ENCODE results near the gene APBA2.

Gene APBA2

DNA sequence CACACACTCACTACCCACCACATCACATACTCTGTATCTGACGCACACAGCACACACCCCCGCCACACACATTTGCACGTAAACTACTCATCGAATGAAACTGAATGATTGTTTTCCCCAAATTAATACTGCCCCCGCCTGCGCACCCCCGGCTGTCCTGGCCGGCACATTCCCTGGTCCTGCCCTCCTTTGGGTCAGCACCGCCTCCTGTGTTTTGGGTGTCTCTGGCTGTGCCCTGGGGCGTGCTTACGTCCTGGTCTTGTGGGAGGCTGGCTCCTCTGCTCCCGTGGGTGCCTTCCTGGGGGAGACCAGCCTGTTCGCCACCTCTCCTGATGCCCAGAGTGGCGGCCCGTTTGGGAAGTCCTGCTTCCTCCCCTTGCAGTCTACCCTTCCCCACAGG, 30.2 kb downstream of the APBA2 start:
- TF ChIP-seq CTCF (IDR thresholded peaks at IDR 0.05; ENCODE audit: unreplicated experiment in 3 of 3) = no peak
- H3K4me1 Mint-ChIP-seq = peaks cover 4% of the 10 kb centered on the region
- no peaks in the 10 kb centered on the region for H3K9me3 Mint-ChIP-seq
- no peaks in the 10 kb centered on the region for H3K36me3 Mint-ChIP-seq (ENCODE audit: low read depth)
- H3K4me3 Mint-ChIP-seq = no peak overlapping the region
- H3K27me3 Mint-ChIP-seq (ENCODE audit: low read depth) = peaks cover 4% of the 10 kb centered on the region
- H3K27ac Mint-ChIP-seq = no peak overlapping the region

GRCh38 chr15:28917791-28918140, 32.0 kb downstream of the APBA2 start:
- H3K4me3 Mint-ChIP-seq = no peak overlapping the region
- no peaks in the 10 kb centered on the region for H3K9me3 Mint-ChIP-seq
- H3K36me3 Mint-ChIP-seq (ENCODE audit: low read depth) = peaks cover 4% of the 10 kb centered on the region
- peaks cover 4% of the 10 kb centered on the region for H3K27me3 Mint-ChIP-seq (ENCODE audit: low read depth)
- peaks cover 4% of the 10 kb centered on the region for H3K4me1 Mint-ChIP-seq
- H3K27ac Mint-ChIP-seq = no peak overlapping the region
- no peak for TF ChIP-seq CTCF (IDR thresholded peaks at IDR 0.05; ENCODE audit: unreplicated experiment in 3 of 3)

DNA sequence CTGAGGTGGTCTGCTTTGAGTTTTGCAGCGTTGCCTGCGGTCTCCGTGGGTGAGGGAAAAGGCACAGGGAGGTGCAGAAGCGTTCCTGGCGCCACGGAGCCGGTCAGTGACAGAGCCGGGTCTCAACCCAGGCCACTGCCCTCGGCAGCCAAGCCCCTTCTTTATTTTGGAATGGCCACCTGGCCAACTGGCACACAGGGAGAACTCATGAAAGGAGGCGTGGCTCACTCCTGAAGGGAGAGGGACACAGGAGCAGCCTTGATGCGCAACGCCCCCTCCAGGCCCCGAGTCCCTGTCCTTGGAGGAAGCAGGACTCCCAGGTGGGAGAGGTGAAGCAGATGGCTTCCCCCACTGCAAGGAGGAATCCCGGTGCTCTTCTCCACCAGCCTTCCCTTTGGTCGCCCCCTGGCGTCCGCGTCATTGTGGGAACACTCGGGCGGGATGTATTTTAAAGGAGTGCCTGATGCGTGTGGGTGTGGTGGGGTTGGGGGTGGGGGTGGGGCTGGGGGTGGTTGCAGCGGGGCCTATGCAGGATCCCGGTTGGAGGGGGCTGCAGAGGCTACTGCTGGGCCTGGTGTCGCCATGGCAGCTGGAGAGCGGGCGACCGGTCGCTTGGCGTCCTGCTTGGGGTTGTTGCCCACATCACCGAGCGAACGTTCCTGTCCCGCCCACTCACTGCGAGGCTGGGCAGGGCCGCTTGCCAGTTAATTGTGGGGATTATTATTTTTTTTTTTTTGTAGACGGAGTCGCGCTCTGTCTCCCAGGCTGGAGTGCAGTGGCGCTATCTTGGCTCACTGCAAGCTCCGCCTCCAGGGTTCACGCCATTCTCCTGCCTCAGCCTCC, 32.6 kb downstream of the APBA2 start:
- no peak for TF ChIP-seq CTCF (IDR thresholded peaks at IDR 0.05; ENCODE audit: unreplicated experiment in 3 of 3)
- Mint-ChIP-seq H3K27ac (no peak overlapping the region), H3K27me3 (ENCODE audit: low read depth) (peaks cover 4% of the 10 kb centered on the region), H3K9me3 (no peaks in the 10 kb centered on the region), H3K36me3 (ENCODE audit: low read depth) (peaks cover 9% of the 10 kb centered on the region), H3K4me3 (no peak overlapping the region), H3K4me1 (peaks cover 4% of the 10 kb centered on the region)

DNA sequence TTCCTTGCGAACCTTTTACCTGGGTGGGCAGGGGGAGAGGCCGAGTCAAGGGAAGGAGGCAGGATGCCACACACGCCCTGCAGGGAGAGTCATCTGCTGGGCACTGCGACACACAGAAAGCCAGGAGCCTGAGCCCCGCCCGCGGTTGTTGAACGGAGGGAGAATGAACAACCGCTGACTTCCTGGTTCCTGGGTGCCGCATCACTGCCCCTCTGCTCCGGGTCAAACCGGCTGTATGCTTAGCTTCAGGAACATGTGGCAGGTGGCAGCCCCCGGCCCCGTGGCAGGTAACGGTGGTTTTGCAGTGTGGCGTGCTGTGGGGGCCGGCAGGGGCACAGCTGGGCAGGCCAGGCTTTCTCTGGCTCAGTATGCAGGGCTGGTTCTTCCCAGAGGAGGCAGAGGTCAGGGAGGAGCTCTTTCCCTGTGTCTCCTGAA, 33.4 kb downstream of the APBA2 start:
- H3K4me1 Mint-ChIP-seq = peaks cover under 1% of the 10 kb centered on the region
- peaks cover 4% of the 10 kb centered on the region for H3K27me3 Mint-ChIP-seq (ENCODE audit: low read depth)
- H3K27ac Mint-ChIP-seq = no peak overlapping the region
- H3K4me3 Mint-ChIP-seq = no peak overlapping the region
- no peak for TF ChIP-seq CTCF (IDR thresholded peaks at IDR 0.05; ENCODE audit: unreplicated experiment in 3 of 3)
- no peaks in the 10 kb centered on the region for H3K9me3 Mint-ChIP-seq
- peaks cover 18% of the 10 kb centered on the region for H3K36me3 Mint-ChIP-seq (ENCODE audit: low read depth)

GRCh38 chr15:28919679-28920655, 34.2 kb downstream of the APBA2 start:
- Mint-ChIP-seq H3K4me1 (no peaks in the 10 kb centered on the region), H3K36me3 (ENCODE audit: low read depth) (peaks cover 26% of the 10 kb centered on the region), H3K4me3 (no peak overlapping the region), H3K9me3 (no peaks in the 10 kb centered on the region), H3K27me3 (ENCODE audit: low read depth) (peaks cover 4% of the 10 kb centered on the region), H3K27ac (no peak overlapping the region)
- no peak for TF ChIP-seq CTCF (IDR thresholded peaks at IDR 0.05; ENCODE audit: unreplicated experiment in 3 of 3)
